Measurements from ENCODE around the gene RNF115. TPM values are rescaled to one million over a fixed set of nuclear protein-coding genes. Genes with fewer than 3 reads are reported as not detected.
"Not testable (repeated sequence)": the region's sequence is repeated elsewhere in the genome, so short reads cannot be mapped to it uniquely, and the experiment has no call there.

RNF115 gene
- total RNA-seq, 1 experiment from 2014 or later = 23.8 TPM

DNA sequence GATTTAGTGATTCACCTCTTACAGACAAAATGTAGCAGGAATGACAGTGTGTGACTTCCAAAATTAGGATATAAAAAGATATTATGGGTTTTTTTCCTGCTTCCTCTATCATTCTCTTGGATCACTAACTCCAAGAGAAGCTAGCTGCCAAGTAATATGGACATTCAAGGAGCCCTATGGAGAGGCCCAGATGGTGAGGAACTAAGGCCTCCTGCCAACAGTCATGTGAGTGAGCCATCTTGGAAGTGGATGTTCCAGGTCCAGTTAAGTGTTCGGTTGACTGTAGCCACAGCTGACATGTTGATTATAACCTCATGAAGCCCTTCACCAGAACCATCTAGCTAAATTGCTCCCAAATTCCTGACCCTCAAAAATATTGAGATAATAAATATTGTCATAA is 65.8 kb downstream of the RNF115 start:
- no peaks in the 10 kb centered on the region for H3K27me3 ChIP-seq (replicated peaks)
- peaks cover 61% of the 10 kb centered on the region for H3K36me3 ChIP-seq
- no peak overlapping the region for H3K4me3 ChIP-seq
- H3K4me1 ChIP-seq (replicated peaks) = peaks cover 14% of the 10 kb centered on the region
- H3K27ac ChIP-seq = no peak overlapping the region
- no peak for DNase-seq (ENCODE audit: low read depth in 1 of 2, low spot score in 2 of 2)
- H3K9me3 ChIP-seq (replicated peaks) = 0 out of 2 replicates have a peak, but pooled peaks cover 3% of the 10 kb centered on the region

DNA sequence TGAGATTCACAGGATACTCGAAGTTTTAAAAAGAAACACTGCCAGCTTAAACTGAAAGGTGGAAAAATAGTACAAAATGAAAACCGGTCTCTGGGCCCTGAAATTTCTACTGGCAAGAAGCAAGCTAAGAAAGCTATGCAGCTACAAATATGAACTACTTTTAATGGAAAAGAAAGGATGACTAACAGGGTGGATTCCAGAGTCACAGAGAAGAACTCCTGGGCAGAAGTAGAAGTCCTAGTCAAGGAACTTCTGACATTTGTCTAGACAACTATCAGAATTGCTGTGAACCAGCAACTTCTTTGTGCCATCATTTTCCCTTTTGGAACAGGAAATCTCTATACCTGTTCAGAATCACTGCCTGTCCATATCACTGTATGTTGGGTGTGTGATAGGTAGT is 66.5 kb downstream of the RNF115 start:
- H3K27me3 ChIP-seq (replicated peaks) = no peaks in the 10 kb centered on the region
- 0 out of 2 replicates have a peak, but pooled peaks cover 3% of the 10 kb centered on the region for H3K9me3 ChIP-seq (replicated peaks)
- peaks cover 58% of the 10 kb centered on the region for H3K36me3 ChIP-seq
- no peak overlapping the region for H3K4me3 ChIP-seq
- DNase-seq (ENCODE audit: low read depth in 1 of 2, low spot score in 2 of 2) = no peak
- no peak overlapping the region for H3K27ac ChIP-seq
- H3K4me1 ChIP-seq (replicated peaks) = peaks cover 21% of the 10 kb centered on the region

DNA sequence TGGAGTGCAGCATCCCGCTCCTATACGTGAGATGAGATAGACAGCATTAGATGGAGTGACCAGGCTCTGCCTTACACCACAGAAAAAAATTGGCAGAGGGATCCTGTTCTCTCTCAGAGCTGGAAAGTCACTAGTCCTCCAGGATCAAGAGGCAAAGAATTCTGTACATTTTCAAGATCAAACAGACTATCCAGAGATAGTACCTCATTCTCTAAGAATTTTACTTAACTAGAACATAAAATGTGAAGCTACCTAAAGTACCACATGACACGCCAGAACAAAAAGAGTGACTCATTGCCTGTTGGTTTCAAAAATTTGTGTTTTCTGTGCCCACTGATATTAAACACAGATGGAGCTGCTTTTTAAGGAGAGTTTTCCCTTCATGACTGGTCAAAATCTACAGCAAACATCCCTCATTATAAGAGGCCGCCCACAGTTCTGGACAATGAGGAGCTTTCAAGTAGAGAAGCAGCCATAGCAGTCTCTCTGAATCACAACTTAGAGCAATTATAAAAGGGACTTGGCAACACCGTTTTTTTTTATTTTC is 72.3 kb downstream of the RNF115 start:
- Histone ChIP-seq H3K27ac (peak overlapping the region; percentile 71), H3K9me3 (replicated peaks) (no peaks in the 10 kb centered on the region), H3K4me1 (replicated peaks) (peaks cover 35% of the 10 kb centered on the region), H3K27me3 (replicated peaks) (no peaks in the 10 kb centered on the region), H3K36me3 (peaks cover 52% of the 10 kb centered on the region), H3K4me3 (no peak overlapping the region)
- peak; percentile 90 to 97 for DNase-seq (ENCODE audit: low read depth in 1 of 2, low spot score in 2 of 2)

DNA sequence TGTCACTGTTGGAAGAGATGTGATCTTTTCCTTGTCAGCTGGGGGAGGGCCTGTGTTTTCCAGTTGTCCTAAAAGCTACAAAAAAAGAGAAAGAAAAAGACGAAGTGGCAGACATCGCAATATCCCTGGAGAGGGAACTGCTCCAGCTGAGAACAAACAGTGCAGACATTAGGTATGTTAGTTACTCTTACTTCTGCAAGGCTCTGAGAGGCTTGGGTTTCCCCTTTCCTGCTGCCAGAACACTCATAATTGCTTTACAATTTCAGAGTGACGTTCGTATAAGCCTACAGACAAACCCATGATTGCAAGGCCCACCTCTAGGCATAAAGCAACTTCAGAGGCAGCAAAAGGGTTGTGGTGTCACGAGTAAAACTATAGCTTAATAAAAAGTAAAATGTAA is 73.5 kb downstream of the RNF115 start:
- no peak for DNase-seq (ENCODE audit: low read depth in 1 of 2, low spot score in 2 of 2)
- peaks cover 35% of the 10 kb centered on the region for H3K4me1 ChIP-seq (replicated peaks)
- H3K9me3 ChIP-seq (replicated peaks) = no peaks in the 10 kb centered on the region
- no peaks in the 10 kb centered on the region for H3K27me3 ChIP-seq (replicated peaks)
- H3K27ac ChIP-seq = peak overlapping the region; percentile 71
- no peak overlapping the region for H3K4me3 ChIP-seq
- peaks cover 60% of the 10 kb centered on the region for H3K36me3 ChIP-seq

DNA sequence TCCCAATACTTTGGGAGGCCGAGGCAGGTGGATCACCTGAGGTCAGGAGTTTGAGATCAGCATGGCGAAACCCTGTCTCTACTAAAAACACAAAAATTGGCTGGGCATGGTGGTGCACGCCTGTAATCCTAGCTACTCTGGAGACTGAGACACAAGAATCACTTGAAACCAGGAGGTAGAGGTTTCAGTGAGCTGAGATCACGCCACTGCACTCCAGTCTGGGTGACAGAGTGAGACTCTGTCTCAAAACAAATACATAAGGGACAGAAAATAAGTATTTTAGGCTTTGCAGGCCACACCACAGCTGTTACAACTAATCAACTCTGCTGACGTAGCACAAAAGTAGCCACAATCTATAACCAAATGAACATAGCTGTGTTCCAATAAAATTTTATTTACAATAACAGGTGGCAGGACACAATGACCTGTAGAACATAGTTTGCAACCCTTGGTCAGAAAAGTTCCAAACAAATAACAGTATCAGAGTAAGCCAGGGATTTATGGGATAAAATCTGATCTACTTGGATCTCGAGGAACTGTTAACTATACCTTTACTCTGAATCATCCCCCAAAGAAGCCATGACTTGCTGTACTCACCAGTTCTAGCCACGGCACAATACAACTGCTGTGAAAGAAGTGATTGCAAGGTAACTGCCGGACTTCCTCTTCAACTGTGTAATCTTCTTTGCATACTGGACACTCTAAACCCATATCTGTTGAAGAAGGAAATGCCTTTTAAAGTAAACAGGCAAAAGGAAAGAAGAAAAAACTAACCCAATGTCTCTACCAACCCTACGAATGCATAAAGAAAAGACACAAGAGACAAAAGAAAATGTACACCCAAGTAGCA is 76.3 kb downstream of the RNF115 start:
- no peak for DNase-seq (ENCODE audit: low read depth in 1 of 2, low spot score in 2 of 2)
- Histone ChIP-seq H3K36me3 (peaks cover 77% of the 10 kb centered on the region), H3K27ac (no peak overlapping the region), H3K4me3 (no peak overlapping the region), H3K4me1 (replicated peaks) (peaks cover 28% of the 10 kb centered on the region), H3K27me3 (replicated peaks) (no peaks in the 10 kb centered on the region), H3K9me3 (replicated peaks) (no peaks in the 10 kb centered on the region)

DNA sequence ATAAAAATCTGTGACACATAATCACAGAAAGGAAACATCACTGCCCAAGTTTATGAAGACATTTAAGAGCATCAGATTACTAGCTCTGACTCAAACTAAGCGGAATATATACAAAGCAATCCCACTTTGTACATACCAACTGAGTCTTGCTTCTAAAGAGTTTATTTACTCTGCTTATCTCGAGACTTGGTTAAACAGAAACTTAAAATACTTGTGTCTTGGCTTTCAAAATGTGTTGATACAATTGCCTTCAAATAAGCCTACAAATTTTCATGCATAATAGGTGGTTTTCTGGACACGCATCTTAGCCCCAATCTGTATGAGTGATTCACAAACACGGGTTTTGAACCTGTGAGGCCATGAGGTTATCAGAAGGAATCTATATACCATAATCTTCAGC is 83.6 kb downstream of the RNF115 start:
- H3K27me3 ChIP-seq (replicated peaks) = no peaks in the 10 kb centered on the region
- H3K4me3 ChIP-seq = no peak overlapping the region
- peak overlapping the region; percentile 5; the same call in 1 of the 2 replicates for H3K27ac ChIP-seq
- DNase-seq (ENCODE audit: low read depth in 1 of 2, low spot score in 2 of 2) = peak in 1 of 2 experiments; percentile 86
- H3K4me1 ChIP-seq (replicated peaks) = peaks cover 29% of the 10 kb centered on the region
- peaks cover 37% of the 10 kb centered on the region for H3K36me3 ChIP-seq
- H3K9me3 ChIP-seq (replicated peaks) = no peaks in the 10 kb centered on the region

DNA sequence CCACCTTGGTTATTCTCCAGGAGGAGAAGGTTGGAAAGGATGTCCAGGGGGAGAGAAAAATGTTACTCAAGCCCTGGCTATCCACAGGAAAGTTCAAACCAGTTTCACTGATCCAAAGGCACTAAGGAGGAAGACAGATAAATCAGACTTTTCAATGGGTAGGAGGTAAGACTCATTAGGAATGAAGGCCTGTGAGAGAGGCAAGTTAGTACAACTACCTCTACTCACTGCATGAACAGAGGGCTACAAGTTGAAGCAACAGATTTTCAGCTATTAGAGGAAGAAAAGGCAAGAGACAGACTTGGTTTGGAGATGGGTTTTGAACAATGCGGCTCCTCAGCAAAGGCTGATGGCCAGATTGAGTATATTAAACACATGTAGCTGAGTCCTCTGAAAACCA is 87.7 kb downstream of the RNF115 start:
- Histone ChIP-seq H3K27ac (no peak overlapping the region), H3K4me1 (replicated peaks) (peaks cover 37% of the 10 kb centered on the region), H3K27me3 (replicated peaks) (no peaks in the 10 kb centered on the region), H3K36me3 (no peaks in the 10 kb centered on the region), H3K9me3 (replicated peaks) (no peaks in the 10 kb centered on the region), H3K4me3 (no peak overlapping the region)
- DNase-seq (ENCODE audit: low read depth in 1 of 2, low spot score in 2 of 2) = no peak

DNA sequence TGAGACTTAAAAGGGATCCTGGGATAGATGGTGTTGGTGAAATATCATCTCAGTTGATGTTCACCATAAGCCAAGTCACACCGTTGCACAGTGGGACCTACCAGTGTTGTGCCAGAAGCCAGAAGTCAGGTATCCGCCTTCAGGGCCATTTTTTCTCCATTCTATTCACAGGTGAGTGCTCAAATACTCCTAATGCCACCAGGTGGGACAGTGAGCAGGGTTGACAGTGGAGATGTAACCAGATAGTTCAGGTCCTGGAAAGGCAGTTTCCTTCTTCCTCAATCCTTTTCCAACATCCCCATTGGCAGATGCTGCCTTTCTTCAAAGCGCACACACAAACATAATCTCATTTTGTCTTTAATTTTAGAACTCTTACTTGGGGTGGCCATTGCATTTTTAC is 93.0 kb downstream of the RNF115 start:
- Histone ChIP-seq H3K9me3 (replicated peaks) (no peaks in the 10 kb centered on the region), H3K27ac (no peak overlapping the region), H3K4me1 (replicated peaks) (peaks cover 10% of the 10 kb centered on the region; the same call in 1 of the 2 replicates), H3K36me3 (no peaks in the 10 kb centered on the region), H3K4me3 (no peak overlapping the region), H3K27me3 (replicated peaks) (no peaks in the 10 kb centered on the region)
- DNase-seq (ENCODE audit: low read depth in 1 of 2, low spot score in 2 of 2) = no peak

DNA sequence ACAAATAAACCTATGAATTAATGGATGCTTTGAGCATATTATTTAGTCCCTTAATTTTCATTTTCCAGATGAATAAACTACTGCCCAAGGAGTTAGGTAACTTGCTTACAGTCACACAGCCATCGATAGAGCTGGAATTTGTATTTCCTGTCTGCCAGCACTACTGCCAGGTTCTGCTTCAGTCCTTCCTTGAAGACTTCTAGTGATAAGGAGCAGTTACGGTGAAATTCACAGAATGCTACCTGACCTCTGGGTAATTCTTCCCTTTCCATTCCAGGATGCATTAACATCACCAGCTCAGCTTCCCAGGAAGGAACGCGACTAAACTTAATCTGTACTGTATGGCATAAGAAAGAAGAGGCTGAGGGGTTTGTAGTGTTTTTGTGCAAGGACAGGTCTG is 93.4 kb downstream of the RNF115 start:
- no peak overlapping the region for H3K4me3 ChIP-seq
- H3K9me3 ChIP-seq (replicated peaks) = no peaks in the 10 kb centered on the region
- H3K36me3 ChIP-seq = no peaks in the 10 kb centered on the region
- no peak for DNase-seq (ENCODE audit: low read depth in 1 of 2, low spot score in 2 of 2)
- H3K27ac ChIP-seq = no peak overlapping the region
- peaks cover 10% of the 10 kb centered on the region; the same call in 1 of the 2 replicates for H3K4me1 ChIP-seq (replicated peaks)
- no peaks in the 10 kb centered on the region for H3K27me3 ChIP-seq (replicated peaks)

DNA sequence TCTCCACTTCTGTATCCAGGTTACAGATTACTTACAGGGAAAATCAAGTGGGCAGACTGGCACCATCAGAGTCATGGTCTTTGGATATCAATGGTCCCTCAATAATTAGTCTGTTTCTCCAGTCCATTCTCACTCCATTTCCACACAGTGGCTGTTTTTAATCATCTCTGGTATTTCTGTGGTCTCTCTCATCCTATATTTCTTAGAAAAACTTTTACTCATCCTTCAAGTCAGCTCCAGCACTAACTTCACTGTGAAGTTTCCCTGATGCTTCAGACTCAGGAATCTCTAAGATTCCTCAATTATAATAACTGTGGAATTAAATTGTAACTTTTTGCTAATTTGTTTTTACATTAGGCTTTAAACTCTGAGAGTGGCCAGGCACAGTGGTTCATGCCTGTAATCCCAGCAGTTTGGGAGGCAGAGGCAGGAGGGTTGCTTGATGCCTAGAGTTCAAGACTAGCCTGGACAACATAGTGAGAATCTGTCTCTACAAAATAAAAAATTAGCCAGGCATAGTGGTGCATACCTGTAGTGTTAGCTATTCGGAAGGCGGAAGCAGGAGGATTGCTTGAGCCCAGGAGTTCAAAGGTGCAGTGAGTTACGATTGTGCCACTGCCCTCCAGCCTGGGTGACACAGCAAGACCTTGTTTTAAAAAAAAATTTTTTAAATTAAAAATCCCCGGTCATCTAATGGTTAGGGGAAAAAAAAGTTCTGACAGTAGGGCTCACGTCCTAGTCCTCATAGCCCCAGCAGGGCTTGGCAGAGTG is 94.0 kb downstream of the RNF115 start:
- H3K4me1 ChIP-seq (replicated peaks) = peaks cover 10% of the 10 kb centered on the region; the same call in 1 of the 2 replicates
- H3K9me3 ChIP-seq (replicated peaks) = no peaks in the 10 kb centered on the region
- H3K27ac ChIP-seq = no peak overlapping the region
- DNase-seq (ENCODE audit: low read depth in 1 of 2, low spot score in 2 of 2) = no peak
- no peaks in the 10 kb centered on the region for H3K27me3 ChIP-seq (replicated peaks)
- no peaks in the 10 kb centered on the region for H3K36me3 ChIP-seq
- no peak overlapping the region for H3K4me3 ChIP-seq

DNA sequence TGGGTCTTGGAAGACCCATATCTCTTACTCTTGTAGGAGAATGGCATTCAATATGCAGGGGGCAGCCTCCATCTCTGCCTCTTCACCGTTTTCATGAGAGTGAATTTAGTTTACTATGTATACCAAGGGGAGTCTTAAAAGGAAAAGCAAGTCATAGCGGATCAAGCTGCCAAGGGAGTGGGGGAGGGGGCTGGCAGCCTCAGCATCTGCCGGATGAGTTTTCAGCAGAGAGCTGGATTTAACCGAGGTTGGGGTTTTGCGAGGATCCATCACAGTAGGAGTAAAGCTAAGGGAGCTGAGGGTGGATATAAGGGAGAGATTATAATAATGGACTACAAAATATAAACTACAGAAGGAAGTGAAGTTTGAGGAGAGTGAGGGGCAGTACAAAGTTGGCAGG is 94.7 kb downstream of the RNF115 start:
- Histone ChIP-seq H3K27me3 (replicated peaks) (no peaks in the 10 kb centered on the region), H3K36me3 (no peaks in the 10 kb centered on the region), H3K9me3 (replicated peaks) (no peaks in the 10 kb centered on the region), H3K4me1 (replicated peaks) (peaks cover 10% of the 10 kb centered on the region; the same call in 1 of the 2 replicates), H3K27ac (no peak overlapping the region), H3K4me3 (no peak overlapping the region)
- no peak for DNase-seq (ENCODE audit: low read depth in 1 of 2, low spot score in 2 of 2)

DNA sequence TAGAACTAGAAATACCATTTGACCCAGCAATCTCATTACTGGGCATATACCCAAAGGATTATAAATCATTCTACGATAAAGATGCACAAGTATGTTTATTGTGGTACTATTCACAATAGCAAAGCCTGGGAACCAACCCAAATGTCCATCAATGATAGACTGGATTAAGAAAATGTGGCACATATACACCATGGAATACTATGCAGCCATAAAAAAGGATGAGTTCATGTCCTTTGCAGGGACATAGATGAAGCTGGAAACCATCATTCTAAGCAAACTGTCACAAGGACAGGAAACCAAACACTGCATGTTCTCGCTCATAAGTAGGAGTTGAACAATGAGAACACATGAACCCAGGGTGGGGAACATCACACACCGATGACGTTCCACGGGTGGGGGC is 97.7 kb downstream of the RNF115 start:
- H3K27me3 ChIP-seq (replicated peaks); DNase-seq (ENCODE audit: low read depth in 1 of 2, low spot score in 2 of 2); H3K9me3 ChIP-seq (replicated peaks); H3K27ac ChIP-seq; H3K36me3 ChIP-seq; H3K4me1 ChIP-seq (replicated peaks); H3K4me3 ChIP-seq: not testable (repeated sequence)

DNA sequence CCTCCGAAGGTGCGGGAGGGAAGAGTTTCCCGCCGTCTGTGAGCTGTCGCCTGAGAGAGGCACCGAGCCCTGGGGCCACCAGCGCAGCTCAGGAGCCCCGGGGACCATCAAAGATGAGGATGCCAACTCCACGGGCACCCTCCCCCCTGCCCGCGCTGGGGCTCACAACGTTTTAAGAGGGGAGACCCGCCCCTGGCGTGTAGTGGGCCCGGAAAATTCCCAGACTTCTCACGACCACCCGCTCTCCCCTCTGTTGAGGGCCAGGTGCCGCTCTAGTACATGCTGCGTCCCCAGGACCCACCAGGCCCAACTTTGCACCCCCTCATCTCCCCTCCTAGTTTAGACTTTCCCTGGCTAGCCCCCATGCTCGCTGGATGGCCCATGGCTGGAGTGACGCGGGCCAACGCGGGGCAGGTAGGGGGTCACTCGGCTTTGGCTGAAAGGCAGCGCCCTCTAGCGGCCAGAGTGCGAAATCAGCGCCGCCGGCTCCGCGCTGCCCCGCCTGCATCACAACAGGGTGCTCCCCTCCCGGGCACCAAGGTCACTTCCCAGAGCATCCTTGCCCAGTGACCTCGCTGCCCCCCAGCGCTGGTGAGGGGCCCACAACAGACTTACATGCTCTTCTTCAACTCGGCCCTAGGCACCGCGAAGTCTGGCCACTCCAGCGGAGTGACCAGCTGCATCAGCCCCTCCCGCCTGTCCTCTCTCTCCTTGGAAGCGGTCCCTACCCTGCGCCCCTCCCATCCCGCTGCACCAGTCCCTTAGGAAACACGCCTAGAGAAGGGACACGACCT is 102.8 kb downstream of the RNF115 start:
- H3K27ac ChIP-seq = peak overlapping the region; percentile 97
- DNase-seq (ENCODE audit: low read depth in 1 of 2, low spot score in 2 of 2) = peak; percentile 83 to 92

More for the DNA sequence above, 102.8 kb downstream of the RNF115 start:
- peaks cover 27% of the 10 kb centered on the region for H3K4me1 ChIP-seq (replicated peaks)
- peak overlapping the region; percentile 22 for H3K4me3 ChIP-seq
- H3K9me3 ChIP-seq (replicated peaks) = no peaks in the 10 kb centered on the region
- no peaks in the 10 kb centered on the region for H3K36me3 ChIP-seq
- no peaks in the 10 kb centered on the region for H3K27me3 ChIP-seq (replicated peaks)
